ENCODE measurements around the gene HUNK.

HUNK gene

GRCh38 chr21:31888936-31889371, 16.1 kb downstream of the HUNK start:
- TF ChIP-seq, protein P1, sequence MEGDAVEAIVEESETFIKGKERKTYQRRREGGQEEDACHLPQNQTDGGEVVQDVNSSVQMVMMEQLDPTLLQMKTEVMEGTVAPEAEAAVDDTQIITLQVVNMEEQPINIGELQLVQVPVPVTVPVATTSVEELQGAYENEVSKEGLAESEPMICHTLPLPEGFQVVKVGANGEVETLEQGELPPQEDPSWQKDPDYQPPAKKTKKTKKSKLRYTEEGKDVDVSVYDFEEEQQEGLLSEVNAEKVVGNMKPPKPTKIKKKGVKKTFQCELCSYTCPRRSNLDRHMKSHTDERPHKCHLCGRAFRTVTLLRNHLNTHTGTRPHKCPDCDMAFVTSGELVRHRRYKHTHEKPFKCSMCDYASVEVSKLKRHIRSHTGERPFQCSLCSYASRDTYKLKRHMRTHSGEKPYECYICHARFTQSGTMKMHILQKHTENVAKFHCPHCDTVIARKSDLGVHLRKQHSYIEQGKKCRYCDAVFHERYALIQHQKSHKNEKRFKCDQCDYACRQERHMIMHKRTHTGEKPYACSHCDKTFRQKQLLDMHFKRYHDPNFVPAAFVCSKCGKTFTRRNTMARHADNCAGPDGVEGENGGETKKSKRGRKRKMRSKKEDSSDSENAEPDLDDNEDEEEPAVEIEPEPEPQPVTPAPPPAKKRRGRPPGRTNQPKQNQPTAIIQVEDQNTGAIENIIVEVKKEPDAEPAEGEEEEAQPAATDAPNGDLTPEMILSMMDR (IDR thresholded peaks at IDR 0.05; ENCODE audit: insufficient read depth, low read length, missing control alignments): no peak
- POLR2A ChIA-PET: no interaction called here
- no peak for DNase-seq (ENCODE audit: low read depth, low spot score)
- H3K4me3 ChIP-seq (ENCODE audit: low read depth, low read length): no peak overlapping the region
- CTCF ChIA-PET: interaction anchor here (1.3 to 1.9 kb wide), 3 partner anchors 10 to 21 kb away, joined by 4 to 11 read pairs (median 4); no protein-coding TSS in a partner anchor

DNA sequence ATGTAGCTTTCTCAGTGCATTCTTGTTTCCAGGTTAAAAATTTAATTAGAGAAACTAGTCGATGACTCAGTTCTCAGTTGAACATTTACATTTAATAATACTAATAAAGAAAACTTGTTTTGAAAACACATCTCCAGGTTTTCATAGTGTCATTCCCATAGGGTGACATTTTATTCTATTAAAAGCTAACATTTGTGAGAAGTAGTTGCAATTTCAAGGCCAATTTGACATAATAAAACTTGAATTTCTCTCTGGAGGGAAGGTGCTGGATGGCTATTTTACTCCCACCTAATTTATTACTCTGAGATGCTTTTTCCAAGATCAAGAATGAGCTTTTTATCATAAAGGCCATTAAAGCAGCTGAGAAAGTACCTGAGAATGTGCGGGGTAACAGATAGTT, 16.6 kb downstream of the HUNK start:
- CTCF ChIA-PET: interaction anchor here (1.3 to 1.9 kb wide), 2 partner anchors 15 to 21 kb away, joined by 4 to 11 read pairs; no protein-coding TSS in a partner anchor
- POLR2A ChIA-PET: no interaction called here
- TF ChIP-seq, protein P1 (IDR thresholded peaks at IDR 0.05; ENCODE audit: insufficient read depth, low read length, missing control alignments): no peak
- no peak for DNase-seq (ENCODE audit: low read depth, low spot score)
- H3K4me3 ChIP-seq (ENCODE audit: low read depth, low read length): no peak overlapping the region

DNA sequence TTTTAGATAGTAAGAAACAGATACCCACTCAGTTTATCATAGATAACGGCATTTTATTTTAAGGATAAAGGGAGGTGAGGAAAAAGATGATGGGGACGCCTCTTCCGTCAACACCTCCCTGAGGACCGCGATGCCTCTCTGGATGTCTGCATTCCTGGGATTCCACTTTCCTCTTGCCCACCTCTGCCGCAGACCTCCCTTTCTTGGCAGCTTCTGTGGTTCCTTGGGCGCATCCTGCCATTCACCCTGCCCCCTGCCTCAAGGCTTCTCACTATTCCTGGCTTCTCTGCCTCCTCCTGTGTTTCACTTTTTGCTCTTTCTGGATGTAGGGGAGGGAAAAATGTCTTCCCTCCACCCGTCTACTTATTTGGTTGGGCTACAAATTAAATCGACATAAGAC, 19.9 kb downstream of the HUNK start:
- no peak overlapping the region for H3K4me3 ChIP-seq (ENCODE audit: low read depth, low read length)
- POLR2A ChIA-PET: no interaction called here
- CTCF ChIA-PET: no interaction called here
- TF ChIP-seq, protein P1 (IDR thresholded peaks at IDR 0.05; ENCODE audit: insufficient read depth, low read length, missing control alignments): no peak
- no peak for DNase-seq (ENCODE audit: low read depth, low spot score)

DNA sequence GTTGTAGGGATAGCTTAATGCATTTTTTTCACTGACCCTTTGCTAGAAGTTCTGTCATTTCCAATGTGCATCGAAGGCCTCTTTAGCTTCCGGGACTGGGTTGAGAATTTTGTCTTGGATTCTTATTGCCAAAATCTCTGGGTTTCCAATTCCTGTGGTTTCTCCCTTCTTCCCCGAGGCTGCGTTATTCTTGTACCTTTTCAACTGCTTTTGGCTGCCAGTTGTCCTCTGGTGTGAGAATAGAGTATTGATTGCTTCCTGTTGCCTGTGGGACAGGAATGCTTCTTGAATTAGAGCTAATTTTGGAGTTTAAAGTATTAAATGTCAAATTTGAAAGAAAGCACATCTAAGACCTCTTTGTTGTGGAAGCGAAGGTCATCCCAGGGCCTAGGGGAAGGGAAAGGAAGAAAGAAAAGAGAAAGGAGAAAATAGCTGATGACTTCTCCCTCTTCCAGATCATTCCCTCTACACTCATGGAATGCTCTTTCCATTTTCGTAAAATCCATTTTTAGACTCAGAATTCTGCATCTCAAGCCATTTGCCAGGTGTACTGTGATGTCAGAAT, 21.1 kb downstream of the HUNK start:
- no peak overlapping the region for H3K4me3 ChIP-seq (ENCODE audit: low read depth, low read length)
- no peak for DNase-seq (ENCODE audit: low read depth, low spot score)
- POLR2A ChIA-PET: no interaction called here
- TF ChIP-seq, protein P1 (IDR thresholded peaks at IDR 0.05; ENCODE audit: insufficient read depth, low read length, missing control alignments): no peak
- CTCF ChIA-PET: interaction anchor here (1.1 to 2.7 kb wide), 4 partner anchors 12 to 364 kb away, joined by 3 to 10 read pairs (median 4); no protein-coding TSS in a partner anchor

DNA sequence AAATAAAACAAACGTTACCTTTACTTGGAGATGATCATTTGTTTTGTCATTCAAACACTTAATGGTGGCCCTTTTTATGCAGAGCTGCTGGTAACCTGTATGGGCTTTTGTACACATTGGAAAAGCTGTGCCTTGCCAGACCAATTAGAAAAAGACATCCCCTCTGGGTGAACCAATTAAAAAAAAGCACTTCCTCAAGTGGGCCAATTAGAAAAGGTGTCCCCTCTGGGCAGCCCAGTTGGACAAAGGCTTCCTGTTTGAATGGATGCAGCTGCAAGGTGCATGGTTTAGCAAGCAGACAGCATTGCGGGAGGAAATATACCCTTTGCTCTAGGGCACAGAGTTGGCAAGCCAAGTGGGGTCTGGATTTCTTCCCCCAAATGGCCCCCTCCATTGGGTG, 21.6 kb downstream of the HUNK start:
- ChIA-PET POLR2A (no interaction called here), CTCF (interaction anchor here (1.1 to 2.7 kb wide), 4 partner anchors 12 to 363 kb away, joined by 3 to 10 read pairs (median 4); no protein-coding TSS in a partner anchor)
- H3K4me3 ChIP-seq (ENCODE audit: low read depth, low read length): no peak overlapping the region
- TF ChIP-seq, protein P1 (IDR thresholded peaks at IDR 0.05; ENCODE audit: insufficient read depth, low read length, missing control alignments): no peak
- DNase-seq (ENCODE audit: low read depth, low spot score): no peak

DNA sequence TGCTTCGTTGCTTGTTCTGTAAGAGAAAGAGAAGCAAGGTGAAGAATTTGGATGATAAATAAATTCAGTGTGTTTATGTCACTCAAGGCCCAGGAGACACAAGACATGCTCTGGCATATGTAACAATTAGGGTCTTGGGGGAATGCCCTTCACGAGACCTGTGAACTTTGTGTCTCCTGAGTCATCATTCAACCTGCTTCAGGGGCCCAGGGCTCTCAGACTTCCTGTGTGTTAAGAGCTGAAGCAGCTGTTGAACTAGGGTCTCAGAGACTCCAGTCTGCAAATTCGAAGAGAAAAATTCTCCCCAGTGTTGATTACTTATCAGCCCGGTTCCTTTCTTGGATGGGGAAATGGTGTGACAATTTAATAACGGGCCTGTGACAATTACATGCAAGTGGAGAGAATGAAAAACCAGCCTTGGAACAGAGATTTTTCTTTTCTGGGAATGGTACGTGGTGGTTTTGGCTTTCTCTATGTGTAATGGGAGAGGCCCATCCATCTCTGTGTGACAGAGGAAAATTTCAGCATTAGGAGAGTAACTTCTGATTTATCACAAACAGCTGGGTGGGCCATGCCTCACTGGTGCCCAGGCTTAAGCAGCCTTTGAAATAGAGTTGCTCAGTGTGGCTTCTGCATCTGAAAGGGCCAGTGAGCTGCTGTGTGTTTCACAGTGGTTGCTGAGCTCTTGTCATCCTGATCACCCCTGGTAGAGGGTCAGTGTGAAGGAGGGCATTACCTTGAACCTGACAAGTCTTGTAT, 22.4 kb downstream of the HUNK start:
- DNase-seq (ENCODE audit: low read depth, low spot score): no peak
- TF ChIP-seq, protein P1 (IDR thresholded peaks at IDR 0.05; ENCODE audit: insufficient read depth, low read length, missing control alignments): no peak
- ChIA-PET POLR2A (no interaction called here), CTCF (interaction anchor here (1.3 to 2.7 kb wide), 3 partner anchors 11 to 363 kb away, joined by 3 to 10 read pairs (median 4); no protein-coding TSS in a partner anchor)
- no peak overlapping the region for H3K4me3 ChIP-seq (ENCODE audit: low read depth, low read length)

All from AG04449 (cell line).